GM06990 (cell line): Measurements from ENCODE around the gene ABLIM1.

Source experiments
- DNase-seq: peaks from one replicate; pipeline ENCODE4 v3.0.0-alpha.2; 2011; ENCODE audit not compliant: insufficient read length; ENCODE audit errors: extremely low read depth
- H3K27me3 ChIP-seq: replicated peaks from 2 replicates; pipeline ENCODE4 v1.6.0; 2011; ENCODE audit warnings: low read length; ENCODE audit not compliant: control insufficient read depth, insufficient read depth
- H3K36me3 ChIP-seq: 2 replicates; pipeline ENCODE4 v1.5.1; 2011; ENCODE audit warnings: low read length; ENCODE audit not compliant: control insufficient read depth, insufficient read depth
- H3K4me3 ChIP-seq: replicated peaks from 2 replicates; pipeline ENCODE4 v1.5.1; 2011; ENCODE audit warnings: low read depth, mild to moderate bottlenecking, control low read depth, low read length
- TF ChIP-seq, protein P1 (sequence below): IDR thresholded peaks from 2 replicates; pipeline ENCODE4 v1.5.1; 2011; ENCODE audit warnings: low read length, control low read depth, mild to moderate bottlenecking, inconsistent platforms; ENCODE audit not compliant: insufficient read depth, poor library complexity, severe bottlenecking

ABLIM1 gene

DNA sequence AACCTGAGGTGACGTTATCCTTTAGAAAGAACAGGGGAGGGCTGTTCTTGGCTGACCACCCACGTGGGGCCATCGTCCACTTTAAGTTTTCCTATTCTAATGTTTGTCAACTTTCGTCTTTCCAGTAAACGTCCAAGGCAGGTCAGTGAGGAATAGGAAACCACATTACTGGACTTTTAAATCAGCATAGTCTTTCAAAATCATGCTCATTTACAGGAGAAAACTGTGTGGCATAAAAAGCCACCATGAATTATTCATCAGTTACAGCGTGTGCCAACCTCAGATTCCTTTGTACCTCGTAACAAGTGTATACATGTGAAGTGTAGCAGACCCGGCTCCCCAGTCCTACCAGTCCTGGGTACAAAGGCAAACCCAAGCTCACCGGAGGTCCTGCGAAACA lies 25.1 kb upstream of the ABLIM1 start:
- no peaks in the 10 kb centered on the region for H3K27me3 ChIP-seq
- DNase-seq = no peak
- TF ChIP-seq, protein P1, sequence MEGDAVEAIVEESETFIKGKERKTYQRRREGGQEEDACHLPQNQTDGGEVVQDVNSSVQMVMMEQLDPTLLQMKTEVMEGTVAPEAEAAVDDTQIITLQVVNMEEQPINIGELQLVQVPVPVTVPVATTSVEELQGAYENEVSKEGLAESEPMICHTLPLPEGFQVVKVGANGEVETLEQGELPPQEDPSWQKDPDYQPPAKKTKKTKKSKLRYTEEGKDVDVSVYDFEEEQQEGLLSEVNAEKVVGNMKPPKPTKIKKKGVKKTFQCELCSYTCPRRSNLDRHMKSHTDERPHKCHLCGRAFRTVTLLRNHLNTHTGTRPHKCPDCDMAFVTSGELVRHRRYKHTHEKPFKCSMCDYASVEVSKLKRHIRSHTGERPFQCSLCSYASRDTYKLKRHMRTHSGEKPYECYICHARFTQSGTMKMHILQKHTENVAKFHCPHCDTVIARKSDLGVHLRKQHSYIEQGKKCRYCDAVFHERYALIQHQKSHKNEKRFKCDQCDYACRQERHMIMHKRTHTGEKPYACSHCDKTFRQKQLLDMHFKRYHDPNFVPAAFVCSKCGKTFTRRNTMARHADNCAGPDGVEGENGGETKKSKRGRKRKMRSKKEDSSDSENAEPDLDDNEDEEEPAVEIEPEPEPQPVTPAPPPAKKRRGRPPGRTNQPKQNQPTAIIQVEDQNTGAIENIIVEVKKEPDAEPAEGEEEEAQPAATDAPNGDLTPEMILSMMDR = no peak
- no peak overlapping the region for H3K4me3 ChIP-seq
- no peaks in the 10 kb centered on the region for H3K36me3 ChIP-seq

DNA sequence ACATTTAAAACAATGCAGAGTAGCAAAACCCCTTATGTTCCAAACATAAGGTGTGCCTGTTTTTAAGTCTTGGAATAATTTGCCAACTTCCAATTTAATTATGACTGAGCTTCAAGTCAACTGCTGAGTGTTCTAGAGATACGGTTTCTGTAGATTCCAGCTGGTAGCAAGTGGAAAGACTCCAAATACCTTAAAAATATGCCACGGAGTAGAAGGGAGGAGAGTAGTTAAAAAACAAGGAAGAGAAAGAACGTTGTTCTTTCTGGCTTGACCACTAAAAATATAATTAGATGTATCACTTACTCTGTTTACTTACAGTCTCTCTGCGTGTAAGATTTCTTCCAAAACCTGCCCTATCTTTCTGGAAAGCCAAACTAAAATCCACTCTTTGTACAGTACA lies 24.5 kb upstream of the ABLIM1 start:
- H3K4me3 ChIP-seq = no peak overlapping the region
- DNase-seq = no peak
- TF ChIP-seq, protein P1 = no peak
- H3K27me3 ChIP-seq = no peaks in the 10 kb centered on the region
- H3K36me3 ChIP-seq = no peaks in the 10 kb centered on the region

DNA sequence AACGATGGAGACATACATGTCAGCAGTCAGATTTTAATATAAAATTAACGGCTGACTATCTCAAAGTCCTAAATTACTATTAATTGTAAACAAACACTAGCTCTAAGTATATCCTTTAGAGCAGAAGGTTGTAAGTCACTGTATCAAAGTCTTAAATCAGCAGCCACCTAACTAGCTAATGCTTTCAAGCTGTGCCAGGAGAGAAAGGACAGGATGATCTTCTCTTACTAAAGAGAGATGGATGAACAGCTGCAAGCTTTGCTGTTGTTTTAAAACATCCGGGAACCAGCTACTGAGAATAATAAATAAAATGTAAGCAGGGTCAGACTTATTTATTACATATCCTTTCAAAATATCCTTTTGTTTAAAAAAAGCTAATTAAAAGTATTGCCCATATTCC lies 24.0 kb upstream of the ABLIM1 start:
- DNase-seq = no peak
- TF ChIP-seq, protein P1 = no peak
- Histone ChIP-seq H3K4me3 (no peak overlapping the region), H3K36me3 (no peaks in the 10 kb centered on the region), H3K27me3 (no peaks in the 10 kb centered on the region)

DNA sequence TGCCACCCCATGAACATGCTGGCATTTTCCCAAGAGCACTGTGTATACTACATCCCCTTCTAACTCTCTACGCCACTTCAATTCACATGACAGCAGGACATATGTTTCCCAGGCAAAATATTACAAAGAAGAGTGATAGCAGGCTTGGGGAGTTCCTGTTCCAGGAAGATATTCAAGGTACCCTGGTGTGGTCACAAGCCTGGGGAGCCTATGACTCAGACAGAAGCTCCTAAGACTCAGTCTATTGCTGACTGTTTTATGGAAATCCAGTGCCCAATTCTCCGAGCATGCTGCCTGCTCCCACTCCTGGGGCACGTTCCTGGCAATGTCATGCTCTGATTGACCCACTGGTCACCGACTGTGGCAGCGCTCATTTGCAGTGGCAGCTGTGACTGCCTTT lies 23.5 kb upstream of the ABLIM1 start:
- DNase-seq = no peak
- Histone ChIP-seq H3K27me3 (no peaks in the 10 kb centered on the region), H3K36me3 (no peaks in the 10 kb centered on the region), H3K4me3 (no peak overlapping the region)
- TF ChIP-seq, protein P1 = no peak

DNA sequence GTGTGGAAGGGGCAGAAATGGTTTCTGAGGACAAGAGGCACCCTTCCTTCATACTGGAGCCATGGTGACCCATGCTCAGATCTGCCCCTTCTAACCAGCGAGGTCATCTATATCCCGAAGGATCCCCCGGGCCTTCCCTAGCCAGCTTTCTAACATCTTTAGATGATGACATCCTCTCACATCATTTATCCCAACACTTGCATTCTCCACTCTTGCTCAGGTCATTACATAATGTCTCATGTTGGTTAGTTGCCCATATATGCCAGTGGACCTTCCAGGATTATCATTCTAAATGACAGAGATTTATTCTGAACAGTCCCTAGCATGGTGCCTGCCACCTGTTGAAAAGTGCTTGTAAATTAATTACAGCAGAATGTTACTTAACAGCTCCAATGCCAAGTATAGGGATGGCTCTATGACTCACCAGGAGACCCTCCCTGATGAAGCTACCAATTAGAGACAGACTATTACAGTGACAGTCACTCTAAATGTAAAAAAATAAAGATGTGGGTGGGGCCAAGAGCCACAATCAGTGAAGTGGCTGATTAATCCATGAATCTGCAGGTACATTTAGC lies 22.6 kb upstream of the ABLIM1 start:
- TF ChIP-seq, protein P1 = no peak
- no peaks in the 10 kb centered on the region for H3K27me3 ChIP-seq
- no peak for DNase-seq
- no peak overlapping the region for H3K4me3 ChIP-seq
- H3K36me3 ChIP-seq = no peaks in the 10 kb centered on the region

DNA sequence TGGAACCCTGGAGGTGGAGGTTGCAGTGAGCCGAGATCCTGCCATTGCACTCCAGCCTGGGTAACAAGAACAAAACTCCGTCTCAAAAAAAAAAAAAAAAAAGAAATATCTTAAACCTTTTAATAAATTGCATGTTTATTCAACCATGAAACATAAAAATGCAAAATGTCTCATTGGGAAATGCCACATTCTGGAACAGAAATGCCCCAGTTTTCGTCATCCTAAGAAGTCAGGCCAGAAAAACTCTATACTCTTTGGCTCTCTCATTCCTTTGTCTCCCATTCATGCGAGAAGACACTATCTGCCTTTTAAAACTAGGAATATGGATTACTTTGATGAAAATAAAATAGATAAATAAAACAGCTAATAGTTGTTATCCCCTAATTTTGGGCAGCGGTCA lies 21.5 kb upstream of the ABLIM1 start:
- DNase-seq = no peak
- no peak overlapping the region for H3K4me3 ChIP-seq
- TF ChIP-seq, protein P1 = no peak
- no peaks in the 10 kb centered on the region for H3K27me3 ChIP-seq
- H3K36me3 ChIP-seq = no peaks in the 10 kb centered on the region
